MCF 10A (cell line): ENCODE measurements around the gene FIZ1. TPM values are rescaled to one million over a fixed set of nuclear protein-coding genes. Genes with fewer than 3 reads are reported as not detected.
A peak's percentile ranks its signal among the peaks of the same experiment; 100 is the strongest.
"Not testable (repeated sequence)": the region's sequence is repeated elsewhere in the genome, so short reads cannot be mapped to it uniquely, and the experiment has no call there.

Experiments
- BruUV-seq: library from RNA; stranded (reverse); fragments of 400-500 nt; replicated peaks from 2 replicates; lab custom pipeline; 2021; lab: Mats Ljungman, UMichigan
- CTCF ChIA-PET: fragments of 300-600 bp; sonication (Branson Sonifier 250); formaldehyde crosslinking; extraction: SDS; loops from one replicate; lab custom pipeline; 2021; ENCODE audit warnings: antibody characterized with exemption, inconsistent platforms; lab: Yijun Ruan, JAX
- POLR2A ChIA-PET: fragments of 300-600, 350-650 bp; sonication (Branson Sonifier 250); formaldehyde crosslinking; extraction: SDS; loops from one replicate; lab custom pipeline; 2020; ENCODE audit warnings: antibody characterized with exemption, inconsistent platforms; lab: Yijun Ruan, JAX
- DNase-seq: peaks from one replicate; pipeline ENCODE4 v3.0.0-alpha.2; 2018; ENCODE audit not compliant: unreplicated experiment
- H3K27ac Mint-ChIP-seq: one replicate; pipeline ENCODE4 v1.8.0; 2022; ENCODE audit warnings: mild to moderate bottlenecking, low read depth, mixed read lengths; ENCODE audit not compliant: unreplicated experiment
- H3K27me3 Mint-ChIP-seq: one replicate; pipeline ENCODE4 v1.8.0; 2022; ENCODE audit warnings: mixed read lengths; ENCODE audit not compliant: insufficient read depth, unreplicated experiment
- H3K36me3 Mint-ChIP-seq: one replicate; pipeline ENCODE4 v1.8.0; 2022; ENCODE audit warnings: mild to moderate bottlenecking, moderate library complexity, mixed read lengths; ENCODE audit not compliant: insufficient read depth, unreplicated experiment
- H3K4me1 Mint-ChIP-seq: one replicate; pipeline ENCODE4 v1.8.0; 2022; ENCODE audit warnings: mixed read lengths; ENCODE audit not compliant: insufficient read depth, unreplicated experiment
- H3K4me3 Mint-ChIP-seq: one replicate; pipeline ENCODE4 v1.8.0; 2022; ENCODE audit warnings: mild to moderate bottlenecking, moderate library complexity, mixed read lengths; ENCODE audit not compliant: unreplicated experiment
- H3K9me3 Mint-ChIP-seq: one replicate; pipeline ENCODE4 v1.8.0; 2022; ENCODE audit warnings: mixed read lengths; ENCODE audit not compliant: unreplicated experiment
- CTCF ChIP-seq: fragments of 200-600 bp; IDR thresholded peaks from one replicate; pipeline ENCODE4 v1.8.0; 2022; ENCODE audit warnings: antibody characterized with exemption, mild to moderate bottlenecking; ENCODE audit not compliant: unreplicated experiment
- intact Hi-C: fragments of 100-400 bp; cut with micrococcal nuclease; formaldehyde crosslinking; loops from 2 replicates; pipeline ENCODE4 v1.14.1; 2022
- total RNA-seq: library from RNA; stranded (reverse); gene quantifications from 2 replicates; pipeline ENCODE4 v1.2.3, GENCODE V29; 2022

The FIZ1 gene
- total RNA-seq, 1 experiment from 2014 or later, result 16.3 TPM

GRCh38 chr19:55588738-55589137 is 10.6 kb downstream of the FIZ1 start:
- Mint-ChIP-seq H3K9me3 (no peaks in the 10 kb centered on the region), H3K4me1 (peaks cover 7% of the 10 kb centered on the region), H3K27me3 (peaks cover 18% of the 10 kb centered on the region), H3K4me3 (no peak overlapping the region), H3K36me3 (peaks cover 13% of the 10 kb centered on the region), H3K27ac (no peak overlapping the region)
- TF ChIP-seq CTCF, result no peak
- no peak for DNase-seq
- intact Hi-C loops, result no loop called here
- CTCF ChIA-PET, result no interaction called here
- POLR2A ChIA-PET, result interaction anchor here (3.8 kb wide), 1 partner anchor 10 kb away, joined by 26 read pairs; the partner anchor contains the start of genes FIZ1 and ZNF524
- BruUV-seq, result no TSS peak

- peak; percentile 94 for DNase-seq
- no peak overlapping the region for H3K27ac Mint-ChIP-seq
- peaks cover 7% of the 10 kb centered on the region for H3K4me1 Mint-ChIP-seq
- TF ChIP-seq CTCF, result no peak
- ChIA-PET CTCF (interaction anchor here (0.7 to 1.5 kb wide), 5 partner anchors 10 to 41 kb away, joined by 3 to 6 read pairs (median 3); partner anchors contain the start of gene ZNF865), POLR2A (interaction anchor here (1.0 to 3.8 kb wide), 2 partner anchors 12 to 14 kb away, joined by 7 to 26 read pairs; partner anchors contain the start of genes FIZ1 and ZNF524)
- peaks cover 18% of the 10 kb centered on the region for H3K27me3 Mint-ChIP-seq
- H3K9me3 Mint-ChIP-seq, result no peaks in the 10 kb centered on the region
- H3K36me3 Mint-ChIP-seq, result peaks cover 13% of the 10 kb centered on the region
- peak overlapping the region; percentile 71 for H3K4me3 Mint-ChIP-seq
- no TSS peak for BruUV-seq
- intact Hi-C loops, result no loop called here
These were observed 12.2 kb downstream of the FIZ1 start for GRCh38 chr19:55586976-55587668.

- Mint-ChIP-seq H3K27ac (peak overlapping the region; percentile 21), H3K36me3 (peaks cover 5% of the 10 kb centered on the region), H3K4me1 (peaks cover 17% of the 10 kb centered on the region), H3K4me3 (peak overlapping the region; percentile 19), H3K9me3 (no peaks in the 10 kb centered on the region), H3K27me3 (peaks cover 18% of the 10 kb centered on the region)
- no TSS peak for BruUV-seq
- POLR2A ChIA-PET, result interaction anchor here (1.3 kb wide), 1 partner anchor 13 kb away, joined by 3 read pairs; no protein-coding TSS in a partner anchor
- no peak for TF ChIP-seq CTCF
- intact Hi-C loops, result no loop called here
- CTCF ChIA-PET, result interaction anchor here (1.2 kb wide), 1 partner anchor 20 kb away, joined by 3 read pairs; the partner anchor contains the start of gene ZNF865
- DNase-seq, result no peak
These were observed 13.5 kb downstream of the FIZ1 start for GRCh38 chr19:55585658-55586339.

- DNase-seq, result no peak
- BruUV-seq, result no TSS peak
- peak overlapping the region; percentile 19 for H3K4me3 Mint-ChIP-seq
- peaks cover 18% of the 10 kb centered on the region for H3K27me3 Mint-ChIP-seq
- no peak for TF ChIP-seq CTCF
- ChIA-PET POLR2A (interaction anchor here (1.3 kb wide), 1 partner anchor 14 kb away, joined by 3 read pairs; no protein-coding TSS in a partner anchor), CTCF (interaction anchor here (1.0 kb wide), 1 partner anchor 81 kb away, joined by 5 read pairs; no protein-coding TSS in a partner anchor)
- no peaks in the 10 kb centered on the region for H3K9me3 Mint-ChIP-seq
- peak overlapping the region; percentile 21 for H3K27ac Mint-ChIP-seq
- H3K4me1 Mint-ChIP-seq, result peaks cover 21% of the 10 kb centered on the region
- intact Hi-C loops, result no loop called here
- no peaks in the 10 kb centered on the region for H3K36me3 Mint-ChIP-seq
These were observed 14.4 kb downstream of the FIZ1 start for GRCh38 chr19:55584871-55585270.

DNA sequence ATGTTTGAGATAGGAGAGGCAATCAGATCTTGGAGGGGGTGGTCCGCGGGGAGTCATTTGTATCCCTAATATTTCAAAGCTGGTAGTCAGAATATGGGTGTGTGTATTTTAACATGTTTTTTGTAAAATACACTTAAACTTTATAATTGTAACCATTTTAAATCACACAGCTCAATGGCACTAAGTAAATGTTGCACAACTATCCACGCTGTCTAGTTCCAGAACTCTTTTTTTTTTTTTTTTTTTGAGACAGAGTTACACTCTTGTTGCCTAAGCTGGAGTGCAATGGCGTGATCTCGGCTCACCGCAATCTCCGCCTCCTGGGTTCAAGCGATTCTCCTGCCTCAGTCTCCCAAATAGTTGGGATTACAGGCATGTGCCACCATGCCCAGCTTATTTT is 15.4 kb downstream of the FIZ1 start:
- BruUV-seq, H3K36me3 Mint-ChIP-seq, DNase-seq, intact Hi-C loops, H3K27ac Mint-ChIP-seq, H3K9me3 Mint-ChIP-seq, H3K4me3 Mint-ChIP-seq: not testable (repeated sequence)
- ChIA-PET POLR2A (interaction anchor here (0.7 to 1.3 kb wide), 2 partner anchors 12 to 17 kb away, joined by 3 read pairs; no protein-coding TSS in a partner anchor), CTCF (interaction anchor here (0.6 to 1.4 kb wide), 6 partner anchors 22 to 443 kb away, joined by 3 to 6 read pairs (median 4); no protein-coding TSS in a partner anchor)
- Mint-ChIP-seq H3K4me1 (peaks cover 27% of the 10 kb centered on the region), H3K27me3 (peaks cover 18% of the 10 kb centered on the region)
